Measurements from ENCODE around the gene ZBTB18.

- TF ChIP-seq CTCF (IDR thresholded peaks at IDR 0.05 in 8 of 11, conservative IDR thresholded peaks at IDR 0.05 in 3 of 11) (no peak), POLR2A (IDR thresholded peaks at IDR 0.05) (no peak), POLR2AphosphoS5 (IDR thresholded peaks at IDR 0.05) (no peak)
Observed at GRCh38 chr1:244042293-244042692, 8.8 kb upstream of the ZBTB18 start.

All from spleen (tissue), 7 donors.